ENCODE measurements around the gene C19orf73.

DNA sequence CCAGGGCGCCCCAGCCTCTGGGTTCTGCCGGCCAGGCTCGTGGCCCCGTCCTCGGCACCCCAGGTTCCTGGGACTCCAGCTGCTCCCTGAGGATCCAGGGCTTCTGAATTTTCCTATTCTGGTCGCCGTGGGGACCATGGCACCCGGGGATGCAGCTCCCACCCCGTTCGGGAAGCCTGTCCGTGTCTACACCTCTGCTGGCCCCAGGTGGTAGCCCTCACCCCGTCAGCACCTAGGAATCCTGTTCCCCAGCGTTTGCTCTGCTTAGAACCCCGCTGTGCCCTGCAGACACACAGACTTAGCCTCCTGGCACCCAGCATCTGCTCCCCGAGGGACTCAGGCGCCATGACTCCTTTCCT is 1.4 kb upstream of the C19orf73 start:
- no peak for TF ChIP-seq CTCF (conservative IDR thresholded peaks at IDR 0.05; ENCODE audit: low read length)
- TF ChIP-seq EZH2phosphoT487 (IDR thresholded peaks at IDR 0.05; ENCODE audit: borderline replicate concordance): no peak

All from Loucy (cell line).